ENCODE measurements around the gene PTPRCAP.

The PTPRCAP gene

DNA sequence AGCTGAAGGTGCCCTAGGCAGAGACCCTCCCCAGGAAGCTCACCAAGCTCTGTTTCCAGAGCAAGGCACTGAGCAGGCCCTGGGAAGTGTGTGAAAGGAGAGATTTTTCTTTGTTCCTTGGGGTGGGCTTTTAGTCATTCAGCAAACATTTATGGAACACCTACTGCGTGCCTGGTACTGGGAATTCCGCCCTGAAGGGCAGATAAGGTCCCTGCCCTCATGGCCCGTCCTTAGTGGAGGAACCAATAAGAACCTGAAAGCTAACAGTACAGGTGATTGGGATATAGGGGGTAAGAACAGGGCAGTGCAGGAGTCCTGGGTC, 27.7 kb upstream of the PTPRCAP start:
- no peak for DNase-seq

GRCh38 chr11:67464411-67465188, 27.1 kb upstream of the PTPRCAP start:
- peak; percentile 88 for DNase-seq

- no peak for DNase-seq
Observed at GRCh38 chr11:67463680-67464410, 26.4 kb upstream of the PTPRCAP start.

DNA sequence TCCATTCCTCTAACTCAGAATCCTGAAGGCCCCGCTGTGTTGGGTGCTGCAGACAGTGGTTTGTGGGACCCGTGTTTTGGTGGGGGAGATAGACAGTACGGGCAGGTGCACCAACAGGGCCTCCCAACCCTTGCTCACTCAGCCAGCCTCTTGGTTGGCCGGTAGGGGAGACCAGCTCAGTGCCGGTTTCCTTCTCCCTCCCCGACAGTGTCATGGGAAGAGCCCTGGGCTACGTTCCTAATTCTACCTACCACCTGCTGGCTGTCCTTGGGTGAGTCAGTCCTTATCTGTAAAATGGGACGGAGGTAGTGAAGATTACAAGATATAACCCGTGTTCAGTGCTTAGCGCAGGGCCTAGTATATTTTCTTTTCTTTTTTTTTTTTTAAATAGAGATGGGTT, 25.7 kb upstream of the PTPRCAP start:
- DNase-seq, result no peak

DNA sequence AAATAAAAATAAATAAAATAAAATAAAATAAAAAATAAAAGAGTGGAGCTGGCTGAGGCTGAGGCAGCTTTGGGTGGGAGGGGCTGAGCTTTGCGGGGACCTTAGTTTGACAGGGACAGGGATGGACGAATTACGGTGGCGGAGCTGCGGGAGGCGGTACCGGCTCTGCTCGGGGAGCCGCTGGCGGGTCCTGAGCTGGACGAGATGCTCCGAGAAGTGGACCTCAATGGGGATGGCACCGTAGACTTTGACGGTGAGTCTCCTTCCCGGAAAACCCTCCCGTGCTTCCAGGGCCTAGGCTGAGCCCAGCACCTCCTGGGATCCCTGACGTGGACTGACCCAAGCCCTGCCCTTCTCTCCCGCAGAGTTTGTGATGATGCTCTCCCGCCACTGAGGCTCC, 20.8 kb upstream of the PTPRCAP start:
- DNase-seq, result no peak

GRCh38 chr11:67457453-67457852, 20.0 kb upstream of the PTPRCAP start:
- no peak for DNase-seq

- no peak for DNase-seq
Observed at GRCh38 chr11:67456068-67456705, 18.7 kb upstream of the PTPRCAP start.

GRCh38 chr11:67455054-67455453, 17.6 kb upstream of the PTPRCAP start, which contains the start of gene CABP4:
CABP4 (plus strand) TSS chr11:67455354; CDS start chr11:67455424, 70 bp downstream.
- DNase-seq, result no peak

- no peak for DNase-seq
Observed at GRCh38 chr11:67453816-67454732, 16.6 kb upstream of the PTPRCAP start.

DNA sequence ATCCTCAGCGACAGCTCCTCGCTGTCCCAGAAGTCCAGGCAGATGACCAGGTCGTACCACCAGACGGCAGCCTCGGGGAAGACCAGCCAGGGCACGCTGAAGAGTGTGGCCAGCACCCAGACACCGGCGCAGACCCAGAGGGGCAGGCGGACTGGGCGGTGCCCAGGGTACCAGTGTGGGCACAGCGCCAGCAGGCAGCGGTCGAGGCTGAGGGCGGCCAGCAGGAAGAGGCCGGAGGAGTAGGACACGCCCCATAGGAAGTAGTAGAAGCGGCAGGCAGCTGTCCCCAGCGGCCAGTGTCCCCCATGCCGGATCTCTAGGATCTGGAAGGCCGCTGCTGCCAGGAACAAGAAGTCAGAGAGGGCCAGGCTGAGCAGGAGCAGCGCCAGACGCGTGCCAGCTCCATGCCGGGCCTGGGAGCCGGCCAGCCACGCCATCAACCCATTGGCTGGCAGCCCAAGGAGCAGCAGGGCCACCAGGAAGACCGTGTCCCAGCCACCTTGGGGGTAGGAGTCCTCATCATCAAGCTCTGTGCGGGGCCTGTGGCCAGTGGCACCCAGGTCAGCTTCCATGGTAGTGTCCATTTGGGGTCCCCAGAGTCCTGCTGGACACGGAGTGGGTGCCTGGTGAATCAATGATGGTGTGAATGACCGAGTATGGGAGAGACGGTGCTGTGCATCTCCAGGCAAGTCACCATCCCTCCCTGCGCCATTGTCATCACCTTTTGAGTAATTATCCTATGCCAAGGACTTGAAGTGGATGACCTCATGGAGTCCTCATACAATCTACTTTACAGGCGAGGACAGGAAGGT, 14.9 kb upstream of the PTPRCAP start, which contains the start of gene GPR152:
TSS of gene GPR152 (minus strand) at position 589 of the 812 bp plus-strand sequence. CDS start at position 584, 5 bp downstream.
- no peak for DNase-seq

DNA sequence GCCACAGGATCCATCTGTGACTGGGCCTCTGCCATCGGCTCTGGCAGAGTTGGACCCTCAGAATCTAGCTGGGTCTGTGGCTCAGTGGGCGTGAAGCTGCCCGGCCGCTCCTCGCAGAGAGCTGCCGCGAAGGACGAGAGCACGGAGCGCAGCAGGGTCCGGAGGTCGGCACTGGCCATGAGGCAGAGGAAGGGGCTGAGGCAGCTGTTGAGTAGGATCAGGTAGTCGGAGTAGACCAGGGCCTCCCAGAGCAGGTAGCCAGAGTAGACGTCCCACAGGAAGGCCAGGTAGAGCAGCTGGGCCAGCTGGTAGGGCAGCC, 14.1 kb upstream of the PTPRCAP start:
- DNase-seq, result no peak

- no peak for DNase-seq
Observed at GRCh38 chr11:67450796-67451657, 13.5 kb upstream of the PTPRCAP start.

DNA sequence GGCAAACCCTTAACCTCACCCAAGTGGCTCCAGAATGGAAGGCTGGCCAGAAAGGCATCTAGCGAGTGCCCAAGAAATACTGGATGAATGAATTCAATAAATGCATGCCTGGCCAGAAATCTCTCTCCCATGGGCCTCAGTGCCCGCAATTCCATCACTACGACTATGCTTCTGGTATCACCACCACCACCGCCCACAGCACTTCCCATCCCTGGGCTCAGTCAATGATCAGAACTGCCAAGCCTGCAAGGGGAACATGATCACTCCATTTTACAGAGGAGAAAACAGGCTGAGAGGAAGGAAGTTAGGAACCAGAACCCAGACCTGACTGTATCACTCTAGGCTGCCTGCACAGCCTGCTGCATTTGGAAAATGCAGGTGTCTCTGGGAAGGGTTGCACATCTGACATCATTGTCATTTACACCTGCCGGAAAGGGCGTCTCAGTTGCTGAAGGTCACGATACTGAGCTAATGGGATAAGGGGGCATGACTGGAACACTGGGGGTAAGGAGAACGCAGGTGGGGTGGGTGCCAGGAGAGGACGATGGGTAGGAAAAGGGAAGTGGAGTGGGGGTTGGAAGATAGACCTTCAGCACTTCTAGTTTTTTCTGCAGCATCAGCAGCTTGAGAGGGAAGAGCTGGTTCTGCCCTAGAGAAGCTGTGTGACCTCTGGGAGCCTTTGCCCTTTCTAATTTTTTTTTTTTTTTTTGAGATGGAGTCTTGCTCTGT, 11.8 kb upstream of the PTPRCAP start:
- DNase-seq, result no peak

DNA sequence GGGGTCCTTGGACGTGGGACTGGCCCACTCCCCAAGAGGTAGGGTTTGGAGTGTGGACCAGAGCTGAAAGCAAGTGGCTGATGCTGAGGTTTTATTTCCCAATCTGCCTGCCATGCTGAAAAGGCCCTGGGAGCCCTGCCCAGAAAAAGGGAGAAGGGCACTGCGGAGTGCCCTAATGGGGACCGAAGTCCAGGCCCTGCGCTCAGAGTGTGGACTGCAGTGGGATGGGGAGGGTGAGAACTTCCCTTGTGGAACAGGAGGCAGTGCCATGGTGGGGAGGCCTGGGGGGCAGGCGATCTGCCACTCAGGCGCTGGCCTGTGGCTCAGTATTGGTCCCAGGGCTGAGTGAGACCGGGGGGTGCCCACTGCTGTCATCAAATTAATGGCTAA, 10.7 kb upstream of the PTPRCAP start:
- DNase-seq, result no peak

- DNase-seq, result no peak
Observed at GRCh38 chr11:67445515-67445914, 8.0 kb upstream of the PTPRCAP start.

- no peak for DNase-seq
Observed at GRCh38 chr11:67442504-67443404, 5.3 kb upstream of the PTPRCAP start.

- DNase-seq, result no peak
Observed at GRCh38 chr11:67441731-67442351, 4.4 kb upstream of the PTPRCAP start.

DNA sequence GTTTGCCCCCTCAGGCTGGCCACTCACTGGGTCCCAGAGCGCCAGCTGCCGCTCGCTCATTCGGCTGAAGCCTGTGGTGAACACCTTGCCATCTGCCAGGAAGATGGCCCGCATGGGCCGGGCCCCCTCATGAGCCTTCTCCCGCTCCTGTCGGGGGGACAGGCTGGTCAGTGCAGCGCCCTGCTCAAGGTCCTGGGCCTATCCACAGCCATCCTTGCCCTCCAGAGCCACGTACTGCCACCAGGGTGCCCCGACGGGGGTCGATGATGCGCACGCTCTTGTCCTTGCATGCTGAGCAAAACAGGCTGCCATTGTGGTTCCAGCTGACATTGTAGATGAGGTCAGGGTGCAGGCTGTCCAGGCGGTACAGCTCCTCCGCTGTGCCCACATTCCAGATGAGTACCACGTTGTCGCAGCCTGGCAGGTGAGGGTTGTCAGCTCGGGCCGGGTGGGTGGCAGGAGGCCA, 3.6 kb upstream of the PTPRCAP start:
- no peak for DNase-seq
